GM18907 (cell line): ENCODE data around the gene OR2Y1.
"Not testable (repeated sequence)": the region's sequence is repeated elsewhere in the genome, so short reads cannot be mapped to it uniquely, and the experiment has no call there.

Experiments
- ATAC-seq: cut with Tn5 transposase; IDR thresholded peaks from one replicate; pipeline ENCODE4 v1.9.1; 2021; ENCODE audit warnings: mild to moderate bottlenecking, moderate library complexity; ENCODE audit not compliant: unreplicated experiment

The OR2Y1 gene

GRCh38 chr5:180740953-180741352, 1.1 kb upstream of the OR2Y1 start:
- not testable (repeated sequence) for ATAC-seq

GRCh38 chr5:180739271-180739670, 587 bp downstream of the OR2Y1 start:
- ATAC-seq, result no peak

- no peak for ATAC-seq
Observed at GRCh38 chr5:180736536-180736935, 3.3 kb downstream of the OR2Y1 start.

- ATAC-seq, result no peak
Observed at GRCh38 chr5:180724944-180725343, 14.9 kb downstream of the OR2Y1 start.

GRCh38 chr5:180723936-180724335, 15.9 kb downstream of the OR2Y1 start:
- ATAC-seq, result no peak

- no peak for ATAC-seq
Observed at GRCh38 chr5:180720486-180720885, 19.4 kb downstream of the OR2Y1 start.

GRCh38 chr5:180719781-180720180, 20.1 kb downstream of the OR2Y1 start:
- no peak for ATAC-seq

GRCh38 chr5:180718810-180719453, 20.9 kb downstream of the OR2Y1 start:
- ATAC-seq, result no peak

GRCh38 chr5:180717989-180718388, 21.9 kb downstream of the OR2Y1 start:
- ATAC-seq, result no peak

GRCh38 chr5:180704362-180704761, 35.5 kb downstream of the OR2Y1 start:
- no peak for ATAC-seq

- no peak for ATAC-seq
Observed at GRCh38 chr5:180703912-180704311, 35.9 kb downstream of the OR2Y1 start.

- ATAC-seq, result not testable (repeated sequence)
Observed at GRCh38 chr5:180703371-180703770, 36.5 kb downstream of the OR2Y1 start.

- not testable (repeated sequence) for ATAC-seq
Observed at GRCh38 chr5:180700440-180700839, 39.4 kb downstream of the OR2Y1 start.

GRCh38 chr5:180699042-180699441, 40.8 kb downstream of the OR2Y1 start:
- ATAC-seq, result no peak

- no peak for ATAC-seq
Observed at GRCh38 chr5:180696116-180696515, 43.7 kb downstream of the OR2Y1 start.

GRCh38 chr5:180692429-180692828, 47.4 kb downstream of the OR2Y1 start:
- ATAC-seq, result no peak

- ATAC-seq, result no peak
Observed at GRCh38 chr5:180691046-180691445, 48.8 kb downstream of the OR2Y1 start.

- no peak for ATAC-seq
Observed at GRCh38 chr5:180690562-180690961, 49.3 kb downstream of the OR2Y1 start.

GRCh38 chr5:180689775-180690174, 50.1 kb downstream of the OR2Y1 start:
- no peak for ATAC-seq
